M059J (cell line): Measurements from ENCODE around the gene CSF3R. TPM values are rescaled to one million over a fixed set of nuclear protein-coding genes. Genes with fewer than 3 reads are reported as not detected.
A peak's percentile ranks its signal among the peaks of the same experiment; 100 is the strongest.
"Not testable (repeated sequence)": the region's sequence is repeated elsewhere in the genome, so short reads cannot be mapped to it uniquely, and the experiment has no call there.

Source experiments
- DNase-seq: peaks from one replicate; pipeline ENCODE4 v3.0.0-alpha.2; 2012; ENCODE audit warnings: low read depth
- total RNA-seq: library from RNA; depleted of rRNA; stranded (reverse); fragments of >200 nt; shearing (Covaris generic); gene quantifications from 2 replicates; pipeline ENCODE4 v1.2.3, GENCODE V29; 2014

Gene CSF3R
- total RNA-seq, 1 experiment from 2014 or later = not detected

GRCh38 chr1:36513676-36514473 lies 31.2 kb upstream of the CSF3R start:
- no peak for DNase-seq

DNA sequence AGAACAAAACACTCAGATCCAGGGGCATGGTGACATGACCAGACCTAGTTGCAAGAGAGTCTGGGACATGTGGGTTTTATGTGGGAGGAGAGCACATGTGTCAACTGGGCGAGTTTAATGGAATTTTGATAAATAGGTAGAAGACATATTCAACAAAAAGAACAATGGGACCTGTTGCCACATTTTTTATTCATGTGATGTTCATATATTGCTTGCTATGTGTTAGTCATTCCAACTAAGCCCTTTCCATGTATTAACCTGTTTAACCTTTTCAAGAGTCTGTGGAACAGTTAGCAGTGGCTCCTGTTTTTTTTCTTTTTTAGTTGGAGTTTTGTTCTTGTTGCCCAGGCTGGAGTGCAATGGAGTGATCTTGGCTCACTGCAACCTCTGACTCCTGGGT lies 30.1 kb upstream of the CSF3R start:
- DNase-seq = no peak

DNA sequence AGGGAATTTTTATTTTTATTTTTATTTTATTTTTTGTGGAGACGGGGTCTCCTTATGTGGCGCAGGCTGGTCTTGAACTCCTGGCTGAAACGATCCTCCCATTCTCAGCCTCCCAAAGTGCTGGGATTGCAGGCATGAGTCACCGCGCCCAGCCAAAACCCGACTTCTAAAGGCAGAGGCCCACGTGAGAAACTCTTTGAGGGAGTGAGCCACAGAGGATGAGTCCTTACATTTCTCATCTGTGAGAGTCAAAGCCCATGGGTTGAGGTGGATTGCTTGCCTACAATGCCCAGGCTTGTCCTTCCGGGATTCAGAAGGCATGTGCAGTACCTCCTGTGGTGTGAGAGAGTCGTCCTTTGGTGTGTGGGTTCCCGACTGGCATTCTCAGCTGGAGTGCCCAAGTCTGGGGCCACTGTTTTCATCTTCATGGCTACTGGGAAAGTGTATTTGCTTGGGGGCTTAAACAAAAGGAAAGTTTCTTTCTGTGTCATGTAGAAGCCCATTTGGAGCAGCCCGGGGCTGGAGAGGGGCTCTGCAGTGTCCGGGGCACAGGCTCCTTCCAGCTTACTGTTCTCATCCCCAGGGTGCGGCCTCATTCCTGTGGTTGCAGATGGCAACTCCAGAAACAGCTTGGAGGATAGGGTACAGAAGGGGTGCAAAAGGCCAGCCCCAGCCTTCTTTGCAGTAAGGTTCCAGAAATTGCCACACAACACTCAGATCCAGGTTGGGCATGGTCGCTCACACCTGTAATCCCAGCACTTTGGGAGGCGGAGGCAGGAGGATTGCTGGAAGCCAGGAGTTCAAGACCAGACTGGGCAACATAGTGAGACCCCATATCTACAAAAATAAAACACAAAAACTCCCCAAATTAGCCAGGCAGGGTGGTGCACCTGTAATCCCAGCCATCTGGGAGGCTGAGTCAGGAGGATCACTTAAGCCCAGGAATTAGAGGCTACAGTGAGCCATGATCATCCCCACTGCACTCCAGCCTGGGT lies 29.4 kb upstream of the CSF3R start:
- peak; percentile 58 for DNase-seq

GRCh38 chr1:36511220-36511619 lies 28.5 kb upstream of the CSF3R start:
- DNase-seq = not testable (repeated sequence)

GRCh38 chr1:36510418-36510817 lies 27.7 kb upstream of the CSF3R start:
- DNase-seq = no peak

DNA sequence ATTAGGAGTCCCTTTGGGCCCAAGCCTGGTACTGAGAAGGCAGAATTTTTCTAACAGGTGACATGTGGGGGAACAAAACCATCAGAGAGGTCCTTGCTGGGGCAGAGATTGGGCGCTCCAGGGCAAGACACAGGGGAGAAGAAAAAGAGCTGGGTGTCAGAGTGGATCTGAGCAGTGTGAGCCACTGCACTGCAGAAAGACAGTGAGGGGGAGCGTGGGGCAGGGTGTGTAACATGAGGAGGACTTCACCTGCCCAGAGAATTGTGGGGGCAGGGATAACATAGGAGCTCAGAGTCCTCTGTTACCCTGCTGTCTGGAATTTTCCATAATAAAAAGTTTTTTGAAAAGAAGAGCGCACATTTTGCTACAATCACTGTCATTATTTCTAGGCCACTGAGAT lies 25.5 kb upstream of the CSF3R start:
- DNase-seq = no peak

DNA sequence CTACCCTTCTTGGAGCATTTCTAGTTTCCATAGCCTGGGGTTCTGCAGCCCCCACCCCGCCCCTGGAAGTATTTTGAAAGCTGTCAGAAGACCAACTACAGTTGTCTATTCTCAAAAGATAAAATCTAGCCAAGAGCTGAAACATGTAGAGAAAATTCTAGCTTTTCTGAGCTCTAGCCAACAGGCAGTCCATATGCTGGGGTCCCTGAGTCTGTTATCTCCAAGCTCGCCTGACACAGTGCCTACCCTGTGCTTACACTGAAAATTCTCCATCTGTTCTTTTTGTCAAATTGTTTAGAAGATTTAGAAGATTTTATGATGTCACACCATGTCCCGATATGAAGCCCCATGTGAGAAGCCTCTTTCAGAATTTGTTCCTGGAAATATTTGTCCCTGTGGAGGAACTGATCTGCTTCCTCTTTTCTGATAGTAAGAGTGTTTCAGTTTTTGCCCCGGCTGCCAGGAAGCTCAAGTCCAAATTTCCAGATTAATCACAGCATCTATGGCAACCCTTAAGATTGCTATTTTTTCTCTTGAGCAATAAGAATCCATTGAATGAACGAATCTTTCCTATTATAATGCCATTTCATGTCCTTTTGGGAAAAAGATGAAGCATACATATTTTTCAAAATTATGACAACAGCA lies 23.7 kb upstream of the CSF3R start:
- DNase-seq = no peak

- DNase-seq = no peak
These were observed 21.0 kb upstream of the CSF3R start for GRCh38 chr1:36503733-36504132.

GRCh38 chr1:36503159-36503558 lies 20.4 kb upstream of the CSF3R start:
- DNase-seq = no peak

- no peak for DNase-seq
These were observed 19.9 kb upstream of the CSF3R start for GRCh38 chr1:36502616-36503015.

DNA sequence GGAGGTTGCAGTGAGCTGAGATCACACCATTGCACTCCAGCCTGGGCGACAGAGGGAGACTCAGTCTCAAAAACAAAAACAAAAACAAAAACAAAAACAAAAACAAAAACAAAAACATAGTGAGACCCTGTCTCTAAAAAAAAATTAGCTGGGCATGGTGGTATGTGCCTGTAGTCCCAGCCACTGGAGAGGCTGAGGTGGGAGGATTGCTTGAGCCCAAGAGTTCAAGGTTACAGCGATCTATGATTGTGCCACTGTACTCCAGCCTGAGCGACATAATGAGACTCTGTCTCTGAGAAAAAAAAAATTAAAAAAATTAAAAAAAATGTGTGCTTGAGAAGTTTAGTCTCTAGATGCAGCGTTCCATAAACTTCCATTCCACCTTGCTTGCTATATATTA lies 19.2 kb upstream of the CSF3R start:
- not testable (repeated sequence) for DNase-seq

- DNase-seq = no peak
These were observed 14.5 kb upstream of the CSF3R start for GRCh38 chr1:36497207-36497606.

DNA sequence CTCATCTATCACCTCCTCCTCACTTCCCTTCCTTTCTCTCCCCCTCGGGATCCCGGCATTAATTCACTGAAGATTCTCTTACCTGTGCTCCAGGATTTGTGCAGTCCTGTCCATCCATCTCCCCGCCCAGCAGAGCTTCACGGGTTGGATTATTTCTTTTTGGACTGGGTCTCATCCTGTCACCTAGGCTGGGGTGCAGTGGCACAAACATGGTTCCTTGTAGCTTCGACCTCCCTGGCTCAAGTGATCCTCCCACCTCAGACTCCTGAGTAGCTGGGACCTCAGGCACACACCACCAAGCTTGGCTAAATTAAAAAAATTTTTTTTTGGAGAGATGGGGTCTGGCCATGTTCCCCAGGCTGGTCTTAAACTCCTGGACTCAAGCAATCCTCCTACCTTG lies 12.3 kb upstream of the CSF3R start:
- DNase-seq = no peak

- DNase-seq = no peak
These were observed 10.8 kb upstream of the CSF3R start for GRCh38 chr1:36493524-36493923.

DNA sequence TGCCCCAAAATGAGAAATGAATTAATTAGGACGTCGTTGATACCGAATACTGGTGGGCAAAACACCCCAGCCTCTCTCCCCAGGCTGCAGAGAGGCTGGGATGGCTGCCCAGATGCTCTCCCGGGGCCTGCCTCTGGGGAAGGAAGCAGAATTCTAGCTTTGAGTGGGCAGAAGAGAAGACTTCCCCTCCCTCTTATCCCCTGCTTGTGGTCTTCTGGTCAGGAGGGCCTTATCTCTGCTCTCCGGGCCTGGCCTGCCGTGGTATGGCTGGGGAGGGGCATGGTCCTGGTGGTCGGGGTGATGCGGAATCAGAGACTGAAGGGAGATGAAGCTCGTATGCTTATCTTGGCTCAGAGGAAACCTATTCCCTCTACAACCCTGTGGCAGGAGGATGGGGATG lies 9.8 kb upstream of the CSF3R start:
- DNase-seq = no peak

GRCh38 chr1:36489258-36490051 lies 6.7 kb upstream of the CSF3R start:
- not testable (repeated sequence) for DNase-seq

GRCh38 chr1:36487906-36488305 lies 5.2 kb upstream of the CSF3R start:
- DNase-seq = no peak

GRCh38 chr1:36487336-36487725 lies 4.6 kb upstream of the CSF3R start:
- DNase-seq = not testable (repeated sequence)

DNA sequence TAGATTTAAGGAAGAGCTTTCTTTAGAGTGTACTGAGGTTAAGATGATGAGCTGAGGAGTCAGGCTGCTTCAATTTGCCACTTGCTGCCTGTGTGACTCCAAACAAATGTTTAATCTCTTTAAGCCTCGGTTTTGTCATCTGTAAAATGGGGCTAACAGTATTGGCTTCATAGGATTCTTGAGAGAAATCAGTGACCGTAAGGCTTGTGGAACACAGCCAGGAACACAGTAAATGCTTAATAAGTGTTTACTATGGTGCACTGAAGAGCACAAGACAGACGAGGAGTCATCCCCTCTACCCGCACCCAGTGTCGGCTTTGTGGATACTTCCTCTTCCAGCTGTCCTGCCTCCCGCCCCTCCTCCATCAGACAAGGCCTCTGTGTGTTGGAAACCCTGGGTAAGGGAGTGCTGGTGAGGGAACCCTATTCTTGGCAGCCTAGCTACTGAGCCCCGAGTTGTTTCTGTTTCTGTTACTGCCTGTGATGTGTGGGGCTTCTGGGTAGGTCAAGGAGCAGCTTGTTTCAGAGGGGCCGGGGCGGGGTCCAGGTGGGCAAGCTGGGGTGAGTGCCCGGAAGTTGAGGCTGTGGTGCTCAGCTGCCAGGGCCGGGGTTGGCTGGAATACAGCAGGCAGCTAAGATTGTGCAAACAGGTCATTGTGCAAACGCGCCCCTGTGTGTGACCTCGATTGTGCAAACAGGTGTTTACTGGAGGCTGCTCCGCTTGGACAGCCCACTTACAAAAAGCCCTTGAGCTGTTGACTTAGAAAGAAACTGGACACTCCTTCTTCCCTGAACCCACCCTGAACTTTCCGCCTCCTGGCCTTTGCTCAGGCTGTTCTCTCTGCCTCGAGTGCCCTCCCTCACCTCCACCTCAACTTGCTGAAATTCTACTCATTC lies 4.0 kb upstream of the CSF3R start:
- DNase-seq = no peak

DNA sequence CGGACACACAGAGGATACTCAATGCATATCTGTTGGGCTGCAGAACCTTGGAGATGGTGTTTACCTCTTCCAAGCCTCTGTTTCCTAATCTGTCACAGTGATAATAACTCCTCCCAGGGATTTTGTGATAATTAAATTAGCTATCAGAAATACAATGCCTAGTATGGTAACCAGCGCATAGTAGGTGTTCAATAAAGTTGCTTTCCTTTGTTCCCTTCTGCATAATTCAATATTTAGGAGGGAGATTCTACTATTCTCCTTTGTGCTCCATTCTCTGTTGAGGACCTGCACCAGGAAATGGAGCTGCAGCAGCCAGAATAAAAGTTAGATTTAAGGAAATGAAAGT lies 3.4 kb upstream of the CSF3R start:
- DNase-seq = no peak

GRCh38 chr1:36484099-36484498 lies 1.4 kb upstream of the CSF3R start:
- DNase-seq = no peak
